HG03521 (cell line): ENCODE measurements around the gene MAN2A2.
A peak's percentile ranks its signal among the peaks of the same experiment; 100 is the strongest.

Experiments used
- ATAC-seq: cut with Tn5 transposase; IDR thresholded peaks from one replicate; pipeline ENCODE4 v1.9.1; 2021; ENCODE audit warnings: mild to moderate bottlenecking, moderate library complexity; ENCODE audit not compliant: unreplicated experiment

MAN2A2 gene

GRCh38 chr15:90902840-90903732, at the start of gene MAN2A2:
MAN2A2 (plus strand) TSS chr15:90903302; CDS start chr15:90904208, 906 bp downstream.
- peak; percentile 50 for ATAC-seq

GRCh38 chr15:90855139-90855538, 48.0 kb upstream of the MAN2A2 start:
- ATAC-seq: no peak

- ATAC-seq: no peak
Measured at GRCh38 chr15:90857337-90857736, 45.8 kb upstream of the MAN2A2 start.

- no peak for ATAC-seq
Measured at GRCh38 chr15:90857883-90858443, 45.1 kb upstream of the MAN2A2 start.

- ATAC-seq: no peak
Measured at GRCh38 chr15:90859234-90860131, 43.6 kb upstream of the MAN2A2 start.

GRCh38 chr15:90860450-90860849, 42.7 kb upstream of the MAN2A2 start:
- ATAC-seq: no peak

GRCh38 chr15:90860942-90861675, 42.0 kb upstream of the MAN2A2 start:
- no peak for ATAC-seq

GRCh38 chr15:90862487-90862886, 40.6 kb upstream of the MAN2A2 start:
- ATAC-seq: no peak

- no peak for ATAC-seq
Measured at GRCh38 chr15:90862964-90863778, 39.9 kb upstream of the MAN2A2 start.

- no peak for ATAC-seq
Measured at GRCh38 chr15:90863987-90864386, 39.1 kb upstream of the MAN2A2 start.

GRCh38 chr15:90864507-90864906, 38.6 kb upstream of the MAN2A2 start:
- ATAC-seq: no peak

- no peak for ATAC-seq
Measured at GRCh38 chr15:90865702-90866101, 37.4 kb upstream of the MAN2A2 start.

GRCh38 chr15:90866161-90866715, 36.9 kb upstream of the MAN2A2 start:
- ATAC-seq: no peak

- no peak for ATAC-seq
Measured at GRCh38 chr15:90866800-90867199, 36.3 kb upstream of the MAN2A2 start.

GRCh38 chr15:90868261-90868689, 34.8 kb upstream of the MAN2A2 start, which contains the start of gene FURIN:
FURIN (plus strand) TSS chr15:90868588; CDS start chr15:90875741, 7,153 bp downstream.
- ATAC-seq: no peak

GRCh38 chr15:90869140-90869541, 34.0 kb upstream of the MAN2A2 start:
- no peak for ATAC-seq

- ATAC-seq: no peak
Measured at GRCh38 chr15:90869601-90870353, 33.3 kb upstream of the MAN2A2 start.

- peak; percentile 5 for ATAC-seq
Measured at GRCh38 chr15:90870354-90871138, 32.6 kb upstream of the MAN2A2 start.
